Hepatocyte (in vitro differentiated cells): ENCODE data around the gene DDIAS.

Source experiments
- EZH2 ChIP-seq: fragments of 200-600 bp; sonication (generic); IDR thresholded peaks from 2 replicates; pipeline ENCODE4 v1.6.1; 2016; ENCODE audit warnings: antibody characterized with exemption, mild to moderate bottlenecking, borderline replicate concordance
- TF ChIP-seq, protein P1 (sequence below): fragments of 200-600 bp; sonication (generic); IDR thresholded peaks from 2 replicates; pipeline ENCODE4 v1.5.1; 2016; ENCODE audit warnings: antibody characterized with exemption, mild to moderate bottlenecking; ENCODE audit not compliant: poor library complexity

GRCh38 chr11:82974135-82974534 is 72.6 kb downstream of the DDIAS start:
- TF ChIP-seq, protein P1, sequence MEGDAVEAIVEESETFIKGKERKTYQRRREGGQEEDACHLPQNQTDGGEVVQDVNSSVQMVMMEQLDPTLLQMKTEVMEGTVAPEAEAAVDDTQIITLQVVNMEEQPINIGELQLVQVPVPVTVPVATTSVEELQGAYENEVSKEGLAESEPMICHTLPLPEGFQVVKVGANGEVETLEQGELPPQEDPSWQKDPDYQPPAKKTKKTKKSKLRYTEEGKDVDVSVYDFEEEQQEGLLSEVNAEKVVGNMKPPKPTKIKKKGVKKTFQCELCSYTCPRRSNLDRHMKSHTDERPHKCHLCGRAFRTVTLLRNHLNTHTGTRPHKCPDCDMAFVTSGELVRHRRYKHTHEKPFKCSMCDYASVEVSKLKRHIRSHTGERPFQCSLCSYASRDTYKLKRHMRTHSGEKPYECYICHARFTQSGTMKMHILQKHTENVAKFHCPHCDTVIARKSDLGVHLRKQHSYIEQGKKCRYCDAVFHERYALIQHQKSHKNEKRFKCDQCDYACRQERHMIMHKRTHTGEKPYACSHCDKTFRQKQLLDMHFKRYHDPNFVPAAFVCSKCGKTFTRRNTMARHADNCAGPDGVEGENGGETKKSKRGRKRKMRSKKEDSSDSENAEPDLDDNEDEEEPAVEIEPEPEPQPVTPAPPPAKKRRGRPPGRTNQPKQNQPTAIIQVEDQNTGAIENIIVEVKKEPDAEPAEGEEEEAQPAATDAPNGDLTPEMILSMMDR = no peak
- no peak for TF ChIP-seq EZH2
